Aorta (tissue), 5 donors: ENCODE measurements around the gene KIF15. TPM values are rescaled to one million over a fixed set of nuclear protein-coding genes. Genes with fewer than 3 reads are reported as not detected.

Experiments
- ATAC-seq: fragments of 200-7000 bp; cut with Tn5 transposase; one replicate; pipeline ENCODE4 v1.9.1; 2022; ENCODE audit warnings: moderate library complexity; ENCODE audit not compliant: low FRiP score
- DNase-seq, 2 donors: peaks; one replicate each; pipeline ENCODE4 v3.0.0-alpha.2; 2020
- H3K27ac ChIP-seq, 2 donors: one replicate each; pipeline ENCODE4 v1.5.1; 2013; ENCODE audit warnings: low read length in 2 of 2, mild to moderate bottlenecking in 2 of 2, moderate library complexity in 2 of 2, control low read depth in 1 of 2, inconsistent platforms in 1 of 2, low read depth in 1 of 2
- H3K27me3 ChIP-seq, 2 donors: one replicate each; pipeline ENCODE4 v1.6.1; 2013; ENCODE audit warnings: control low read depth in 1 of 2, low read length in 1 of 2, mild to moderate bottlenecking in 1 of 2, moderate library complexity in 1 of 2; ENCODE audit not compliant: insufficient read depth in 2 of 2, control insufficient read depth in 1 of 2
- H3K36me3 ChIP-seq, 2 donors: one replicate each; pipeline ENCODE4 v1.6.1; 2013; ENCODE audit warnings: control low read depth in 1 of 2, low read length in 1 of 2, mild to moderate bottlenecking in 1 of 2; ENCODE audit not compliant: insufficient read depth in 2 of 2, control insufficient read depth in 1 of 2
- H3K4me1 ChIP-seq, 2 donors: one replicate each; pipeline ENCODE4 v1.6.1; 2013; ENCODE audit warnings: low read length in 2 of 2, control low read depth in 1 of 2, mild to moderate bottlenecking in 1 of 2, moderate library complexity in 1 of 2; ENCODE audit not compliant: insufficient read depth in 2 of 2, control insufficient read depth in 1 of 2
- H3K4me3 ChIP-seq, 2 donors: one replicate each; pipeline ENCODE4 v1.5.1; 2013; ENCODE audit warnings: low read length in 2 of 2, control low read depth in 1 of 2, mild to moderate bottlenecking in 1 of 2
- H3K9me3 ChIP-seq: one replicate; pipeline ENCODE4 v1.6.1; 2013; ENCODE audit warnings: mild to moderate bottlenecking, low read length; ENCODE audit not compliant: control insufficient read depth
- WGBS, 2 donors: extraction: QIAGEN DNeasy Blood & Tissue Kit; methylation state at CpG; one replicate each; pipeline ENCODE4 v1.1.7; 2013; 5-methylcytosine and 5-hydroxymethylcytosine counted together
- intact Hi-C, 2 donors: fragments of 100-400 bp; cut with DNase I; formaldehyde crosslinking; loops; one replicate each; pipeline versions ENCODE4 v1.14.2 to v1.15.0; 2022
- polyA plus RNA-seq, 2 donors: library from polyadenylated mRNA; stranded (reverse); fragments of 200-250 nt; gene quantifications; one replicate each; pipeline ENCODE4 v1.2.3, GENCODE V29; 2013
- total RNA-seq, 2 donors: library from RNA; stranded (reverse); fragmentation: NEBNext Ultra II Directional; extraction: Animal tissue kit (Norgen Biotek cat#: 25700); gene quantifications; one replicate each; pipeline ENCODE4 v1.2.1, GENCODE V29; 2021
- donor health status: healthy with polysubstance abuse.
- donor health status: Bipolar disorder and iron deficiency.
- donor health status: DM: no; HTN: no; CAD: no.
- donor health status: DM: no; HTN: no; CAD: no.
- donor health status: DM: yes; HTN: yes; CAD: no.

Gene KIF15
- total and polyA plus RNA-seq, 4 donors: 0.49 to 2.1 (median 0.92) TPM

GRCh38 chr3:44894485-44894884 lies 132.9 kb downstream of the KIF15 start:
- Histone ChIP-seq H3K36me3 (no peaks in the 10 kb centered on the region), H3K4me3 (no peak overlapping the region), H3K9me3 (no peaks in the 10 kb centered on the region), H3K27me3 (no peaks in the 10 kb centered on the region), H3K4me1 (no peaks in the 10 kb centered on the region), H3K27ac (no peak overlapping the region)
- ATAC-seq: no peak
- intact Hi-C loops: no loop called here
- no peak for DNase-seq
- WGBS, 2 donors: 53 to 55% methylated on average over 5 of the region's 5 CpGs

- 41 to 44% methylated on average over 2 of the region's 2 CpGs for WGBS, 2 donors
- intact Hi-C loops: no loop called here
- ATAC-seq (no peak), DNase-seq (no peak)
- no peak overlapping the region for H3K4me3 ChIP-seq
- H3K27me3 ChIP-seq: no peaks in the 10 kb centered on the region
- H3K27ac ChIP-seq: no peak overlapping the region
- H3K4me1 ChIP-seq: no peaks in the 10 kb centered on the region
- no peaks in the 10 kb centered on the region for H3K9me3 ChIP-seq
- no peaks in the 10 kb centered on the region for H3K36me3 ChIP-seq
These were observed 134.8 kb downstream of the KIF15 start for GRCh38 chr3:44896440-44896839.

DNA sequence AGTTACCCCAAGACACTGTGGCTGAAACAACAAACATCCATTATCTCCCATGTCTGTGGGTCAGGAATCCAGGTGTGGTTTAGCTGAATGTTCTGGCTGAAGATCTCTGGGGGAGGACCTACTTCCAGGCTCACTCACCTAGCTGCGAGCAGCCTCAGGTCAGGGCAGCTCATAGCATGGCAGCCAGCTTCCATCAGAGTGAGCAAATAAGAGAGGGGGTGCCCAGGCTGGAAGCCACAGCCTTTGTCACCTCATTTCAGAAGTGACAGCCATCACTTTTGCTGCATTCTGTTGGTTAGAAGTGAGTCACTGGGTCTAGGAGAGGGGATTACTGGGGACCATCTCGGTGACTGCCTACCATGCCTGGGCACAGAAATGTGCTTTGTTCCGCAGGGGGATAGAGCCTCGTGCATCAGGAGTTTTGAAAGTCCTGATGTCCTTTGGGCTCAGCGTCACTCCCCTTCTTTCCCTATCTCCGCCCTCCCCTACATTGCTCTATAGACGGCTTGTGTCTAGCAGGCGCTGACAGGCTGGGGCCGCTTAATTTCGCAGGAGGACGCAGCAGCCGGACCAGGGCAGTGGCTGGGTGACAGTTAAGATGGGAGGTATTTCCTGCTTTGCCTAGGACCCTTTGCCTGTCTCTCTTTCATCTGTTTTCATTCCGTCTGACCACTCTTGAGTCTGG lies 138.2 kb downstream of the KIF15 start:
- Histone ChIP-seq H3K4me1 (no peaks in the 10 kb centered on the region), H3K27ac (no peak overlapping the region), H3K36me3 (no peaks in the 10 kb centered on the region), H3K9me3 (no peaks in the 10 kb centered on the region), H3K4me3 (no peak overlapping the region), H3K27me3 (no peaks in the 10 kb centered on the region)
- WGBS, 2 donors: 53 to 54% methylated on average over 13 of the region's 13 CpGs
- ATAC-seq: no peak
- DNase-seq: no peak
- intact Hi-C loops: no loop called here

DNA sequence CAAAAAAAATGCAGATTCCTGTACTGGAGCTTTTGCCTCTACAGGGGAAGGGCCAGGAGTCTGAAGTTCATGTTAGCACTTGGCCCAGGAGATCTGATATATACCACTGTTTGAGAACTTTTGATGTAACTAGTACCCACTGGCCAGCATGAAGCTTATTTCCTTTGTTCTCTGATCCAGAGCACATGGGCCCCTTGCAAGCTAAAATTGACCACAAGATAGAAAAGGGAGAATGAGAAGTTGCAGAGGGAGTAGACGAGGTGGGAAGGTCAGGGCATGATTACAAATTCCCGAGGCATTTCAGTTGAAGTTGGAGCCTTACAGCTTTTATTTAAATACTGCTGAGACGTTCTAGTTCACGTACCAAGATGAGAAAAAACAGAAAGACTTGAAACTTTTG lies 141.0 kb downstream of the KIF15 start:
- ATAC-seq: no peak
- 31 to 35% methylated on average over 4 of the region's 4 CpGs for WGBS, 2 donors
- Histone ChIP-seq H3K36me3 (no peaks in the 10 kb centered on the region), H3K27ac (no peak overlapping the region), H3K9me3 (peaks cover 1% of the 10 kb centered on the region), H3K4me3 (no peak overlapping the region), H3K4me1 (no peaks in the 10 kb centered on the region), H3K27me3 (no peaks in the 10 kb centered on the region)
- no peak for DNase-seq
- intact Hi-C loops: no loop called here

Other genes with a start within 250 kb of the KIF15 start
- gene ZKSCAN7, start 206.6 kb upstream of the KIF15 start, total RNA-seq: 1 to 10 TPM; 3.5 to 6.2 TPM
- 1 to 10 TPM in 1 of 2 donors, under 1 TPM in 1; 0.50 to 2.1 TPM for gene ZKSCAN7, start 206.6 kb upstream of the KIF15 start, polyA plus RNA-seq
- gene ZNF660, start 176.8 kb upstream of the KIF15 start, total RNA-seq: 10 to 100 TPM in 1 of 2 donors, 1 to 10 TPM in 1; 8.1 to 11.5 TPM
- gene ZNF660, start 176.8 kb upstream of the KIF15 start, polyA plus RNA-seq: 1 to 10 TPM; 1.1 to 1.8 TPM
- 10 to 100 TPM; 15.2 to 20.3 TPM for gene ZNF197, start 136.8 kb upstream of the KIF15 start, total RNA-seq
- gene ZNF197, start 136.8 kb upstream of the KIF15 start, polyA plus RNA-seq: 1 to 10 TPM; 6.9 to 8.0 TPM
- 10 to 100 TPM in 1 of 2 donors, 1 to 10 TPM in 1; 7.8 to 12.8 TPM for gene ZNF35, start 113.1 kb upstream of the KIF15 start, total RNA-seq
- 1 to 10 TPM; 3.6 to 4.6 TPM for gene ZNF35, start 113.1 kb upstream of the KIF15 start, polyA plus RNA-seq
- gene ZNF502, start 49.1 kb upstream of the KIF15 start, total RNA-seq: 1 to 10 TPM; 5.1 to 5.9 TPM
- gene ZNF502, start 49.1 kb upstream of the KIF15 start, polyA plus RNA-seq: 1 to 10 TPM; 2.5 to 5.4 TPM
- gene ZNF501, start 32.2 kb upstream of the KIF15 start, total RNA-seq: 1 to 10 TPM; 4.6 to 7.3 TPM
- gene ZNF501, start 32.2 kb upstream of the KIF15 start, polyA plus RNA-seq: 1 to 10 TPM; 3.5 to 7.4 TPM
- gene KIAA1143, start 175 bp upstream of the KIF15 start, total RNA-seq: 10 to 100 TPM; 21.3 to 33.0 TPM
- 10 to 100 TPM; 10.3 to 12.5 TPM for gene KIAA1143, start 175 bp upstream of the KIF15 start, polyA plus RNA-seq
- gene TMEM42, start 100.1 kb downstream of the KIF15 start, total RNA-seq: 10 to 100 TPM in 1 of 2 donors, 1 to 10 TPM in 1; 7.9 to 10.6 TPM
- 10 to 100 TPM; 14.1 to 19.1 TPM for gene TMEM42, start 100.1 kb downstream of the KIF15 start, polyA plus RNA-seq
- not detected for gene TGM4, start 112.8 kb downstream of the KIF15 start, total RNA-seq
- not detected for gene TGM4, start 112.8 kb downstream of the KIF15 start, polyA plus RNA-seq
- gene ZDHHC3, start 214.4 kb downstream of the KIF15 start, total RNA-seq: 10 to 100 TPM; 60.5 to 62.2 TPM
- gene ZDHHC3, start 214.4 kb downstream of the KIF15 start, polyA plus RNA-seq: 10 to 100 TPM; 44.8 to 49.5 TPM
- 10 to 100 TPM; 30.7 to 31.2 TPM for gene EXOSC7, start 214.4 kb downstream of the KIF15 start, total RNA-seq
- 10 to 100 TPM; 15.8 to 28.9 TPM for gene EXOSC7, start 214.4 kb downstream of the KIF15 start, polyA plus RNA-seq